Astrocyte of the cerebellum (primary cell): ENCODE results near the gene MACO1.
"Not testable (repeated sequence)": the region's sequence is repeated elsewhere in the genome, so short reads cannot be mapped to it uniquely, and the experiment has no call there.

Source experiments
- DNase-seq: peaks from one replicate; pipeline ENCODE4 v3.0.0-alpha.2; 2011; ENCODE audit warnings: low read depth
- H3K4me3 ChIP-seq: 2 replicates; pipeline ENCODE4 v1.5.1; 2011; ENCODE audit warnings: mild to moderate bottlenecking, low read depth, low read length, moderate library complexity
- in situ Hi-C: cut with HindIII; loops from 2 replicates; pipeline ENCODE4 v1.10.0; 2017; ENCODE audit warnings: low sequenced_read_pairs
- TF ChIP-seq, protein P1 (sequence below): IDR thresholded peaks from 2 replicates; pipeline ENCODE4 v1.5.1; 2012; ENCODE audit warnings: low read length, low read depth, moderate library complexity, mild to moderate bottlenecking; ENCODE audit errors: missing control alignments

The MACO1 gene

DNA sequence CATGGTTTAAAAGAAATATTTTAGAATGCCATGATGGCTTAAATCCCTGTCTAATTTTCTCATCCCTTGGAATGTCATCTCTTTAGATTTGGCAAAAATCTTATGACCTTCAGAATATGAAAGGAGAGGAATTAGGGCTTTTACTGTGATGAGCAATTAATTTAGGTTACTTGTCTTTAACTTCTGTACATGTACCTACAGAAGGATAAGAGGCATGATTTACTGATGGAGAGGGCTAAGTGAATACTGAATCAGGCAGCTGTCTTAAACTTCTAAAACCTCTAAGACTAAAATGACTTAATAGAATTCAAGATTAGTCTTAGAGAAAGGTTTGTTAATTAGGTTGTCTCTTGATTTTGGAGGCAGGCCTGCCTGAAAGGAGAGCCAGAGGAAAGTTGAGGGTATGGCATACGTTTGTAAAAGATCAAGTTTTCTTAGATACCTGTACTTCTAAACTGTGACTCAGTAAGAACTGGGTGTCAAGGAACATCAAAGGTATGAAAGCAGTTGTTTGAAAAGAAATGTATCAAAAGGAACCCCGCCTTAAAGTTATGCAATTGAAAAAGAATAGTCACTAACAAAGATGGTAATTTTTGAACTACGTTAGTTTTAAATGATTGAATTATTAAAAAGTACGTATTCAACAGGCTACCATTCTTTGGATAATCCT, 12.5 kb downstream of the MACO1 start:
- DNase-seq = no peak
- TF ChIP-seq, protein P1, sequence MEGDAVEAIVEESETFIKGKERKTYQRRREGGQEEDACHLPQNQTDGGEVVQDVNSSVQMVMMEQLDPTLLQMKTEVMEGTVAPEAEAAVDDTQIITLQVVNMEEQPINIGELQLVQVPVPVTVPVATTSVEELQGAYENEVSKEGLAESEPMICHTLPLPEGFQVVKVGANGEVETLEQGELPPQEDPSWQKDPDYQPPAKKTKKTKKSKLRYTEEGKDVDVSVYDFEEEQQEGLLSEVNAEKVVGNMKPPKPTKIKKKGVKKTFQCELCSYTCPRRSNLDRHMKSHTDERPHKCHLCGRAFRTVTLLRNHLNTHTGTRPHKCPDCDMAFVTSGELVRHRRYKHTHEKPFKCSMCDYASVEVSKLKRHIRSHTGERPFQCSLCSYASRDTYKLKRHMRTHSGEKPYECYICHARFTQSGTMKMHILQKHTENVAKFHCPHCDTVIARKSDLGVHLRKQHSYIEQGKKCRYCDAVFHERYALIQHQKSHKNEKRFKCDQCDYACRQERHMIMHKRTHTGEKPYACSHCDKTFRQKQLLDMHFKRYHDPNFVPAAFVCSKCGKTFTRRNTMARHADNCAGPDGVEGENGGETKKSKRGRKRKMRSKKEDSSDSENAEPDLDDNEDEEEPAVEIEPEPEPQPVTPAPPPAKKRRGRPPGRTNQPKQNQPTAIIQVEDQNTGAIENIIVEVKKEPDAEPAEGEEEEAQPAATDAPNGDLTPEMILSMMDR = no peak
- no peak overlapping the region for H3K4me3 ChIP-seq
- in situ Hi-C loops = no loop called here

DNA sequence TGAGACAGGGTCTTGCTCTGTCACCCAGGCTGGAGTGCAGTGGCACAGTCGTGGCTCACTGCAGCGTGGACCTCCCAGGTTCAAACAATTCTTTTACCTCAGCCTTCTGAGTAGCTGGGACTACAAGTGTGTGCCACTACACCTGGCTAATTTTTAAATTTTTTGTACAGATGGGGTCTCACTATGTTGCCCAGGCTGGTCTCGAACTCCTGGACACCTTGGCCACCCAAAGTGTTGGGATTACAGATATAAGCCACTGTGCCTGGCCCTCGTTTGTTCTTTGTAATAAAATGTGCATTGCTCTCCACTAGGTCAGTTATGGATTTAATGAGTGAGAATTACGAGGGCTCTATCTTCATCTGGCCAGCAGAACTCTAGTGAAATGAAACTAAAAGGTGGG, 13.9 kb downstream of the MACO1 start:
- in situ Hi-C loops, DNase-seq, H3K4me3 ChIP-seq: not testable (repeated sequence)

DNA sequence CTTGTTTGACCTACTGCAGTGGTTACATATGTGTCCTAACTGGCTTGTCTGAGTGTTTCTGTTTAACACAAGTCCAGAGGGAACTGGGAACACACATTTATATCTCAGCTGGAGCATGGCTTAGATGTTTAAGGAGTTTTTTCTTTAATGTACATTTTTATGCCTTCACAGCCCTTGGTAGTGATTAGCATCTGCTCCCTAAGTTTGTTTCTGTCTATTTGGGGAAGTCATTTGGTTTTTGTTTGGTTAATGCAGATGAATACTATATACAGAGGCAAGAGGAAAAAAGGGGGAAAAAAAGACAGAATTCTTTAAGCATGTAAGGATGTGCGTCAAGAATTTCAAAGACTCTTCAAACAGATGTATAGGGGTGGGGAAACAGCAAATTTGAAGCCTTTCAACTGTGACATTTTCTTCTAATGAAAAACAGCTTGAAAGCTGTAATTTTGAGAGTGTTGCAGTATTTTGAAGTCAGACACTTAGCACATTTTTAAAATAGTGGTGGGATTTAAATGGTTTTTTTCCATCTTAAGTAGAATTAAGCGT, 15.4 kb downstream of the MACO1 start:
- TF ChIP-seq, protein P1 = no peak
- no peak for DNase-seq
- no peak overlapping the region for H3K4me3 ChIP-seq
- in situ Hi-C loops = no loop called here

DNA sequence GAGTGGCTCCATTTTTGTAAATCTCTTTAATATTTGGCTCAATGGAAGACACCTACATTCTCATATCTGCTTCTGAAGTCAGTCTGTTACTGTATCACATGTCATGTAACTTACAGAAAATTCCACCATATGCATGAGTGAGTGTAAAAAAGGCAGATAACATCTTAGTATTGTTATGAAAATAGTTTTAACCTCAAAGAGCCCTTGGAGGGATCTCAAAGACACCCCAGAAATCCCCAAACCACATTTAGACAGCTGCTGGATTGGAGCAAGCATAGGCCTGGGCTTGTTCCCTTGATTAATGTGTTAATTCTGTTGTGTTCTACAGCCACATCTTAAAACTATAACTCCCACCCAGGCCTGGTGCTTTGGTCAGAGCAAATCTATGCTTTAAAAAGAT, 16.9 kb downstream of the MACO1 start:
- no peak for DNase-seq
- TF ChIP-seq, protein P1 = no peak
- in situ Hi-C loops = no loop called here
- no peak overlapping the region for H3K4me3 ChIP-seq

DNA sequence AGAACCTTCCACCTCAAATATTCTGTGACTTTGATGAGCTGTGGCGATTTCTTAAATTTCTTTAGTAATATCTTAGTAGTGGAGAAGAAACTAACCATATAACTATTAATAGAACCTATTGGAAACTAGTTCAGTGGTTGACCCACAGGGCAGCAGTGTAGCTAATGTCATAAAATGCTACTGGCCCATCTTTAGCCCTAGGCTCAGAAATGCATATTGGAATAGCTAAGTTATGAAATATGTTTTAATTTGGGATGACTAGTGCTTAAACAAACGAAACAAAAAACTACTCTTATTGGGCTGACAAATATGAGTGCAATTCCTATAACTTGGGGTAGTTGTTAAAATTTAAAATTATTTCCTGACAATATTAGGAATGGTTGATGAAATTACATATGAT, 20.2 kb downstream of the MACO1 start:
- DNase-seq = no peak
- TF ChIP-seq, protein P1 = no peak
- H3K4me3 ChIP-seq = no peak overlapping the region
- in situ Hi-C loops = no loop called here

DNA sequence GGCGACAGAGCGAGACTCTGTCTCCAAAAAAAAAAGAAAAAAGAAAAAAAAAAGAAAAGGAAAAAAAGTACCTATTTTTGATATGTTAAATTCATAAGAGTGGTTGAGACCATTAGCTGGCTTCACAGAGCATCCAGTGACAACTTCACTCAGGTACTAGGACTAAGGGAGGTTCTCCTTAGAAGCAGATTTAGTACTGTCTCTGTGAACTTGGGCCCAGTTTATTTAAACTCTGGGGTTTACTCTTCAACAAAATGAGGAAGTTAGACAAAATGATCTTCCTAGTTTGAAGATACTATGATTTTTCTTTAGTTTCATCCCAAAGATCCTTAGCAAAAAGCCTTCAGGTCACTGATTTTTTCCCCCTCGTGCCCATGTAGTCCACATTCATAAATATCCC, 21.2 kb downstream of the MACO1 start:
- in situ Hi-C loops = no loop called here
- no peak overlapping the region for H3K4me3 ChIP-seq
- DNase-seq = no peak
- TF ChIP-seq, protein P1 = no peak

DNA sequence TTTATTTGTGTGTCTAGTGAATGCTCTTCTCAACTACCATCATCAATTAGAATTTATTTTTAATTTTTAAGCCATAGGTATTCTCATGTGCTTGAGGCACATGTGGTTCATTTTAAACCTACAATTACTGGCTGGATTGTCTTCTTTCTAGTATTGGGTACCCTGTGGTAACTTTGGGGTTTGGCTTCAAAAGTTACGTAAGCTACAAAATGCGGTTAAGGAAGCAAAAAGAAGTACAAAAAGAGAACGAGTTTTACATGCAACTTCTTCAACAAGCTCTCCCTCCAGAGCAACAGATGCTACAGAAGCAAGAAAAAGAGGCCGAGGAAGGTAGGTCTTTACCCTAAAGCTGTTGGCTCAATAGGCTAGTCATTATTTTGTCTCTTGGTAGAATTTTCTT, 25.8 kb downstream of the MACO1 start:
- TF ChIP-seq, protein P1 = no peak
- DNase-seq = no peak
- no peak overlapping the region for H3K4me3 ChIP-seq
- in situ Hi-C loops = no loop called here
